ENCODE measurements around the gene HRK. TPM values are rescaled to one million over a fixed set of nuclear protein-coding genes. Genes with fewer than 3 reads are reported as not detected.

The HRK gene
- polyA plus RNA-seq, 3 donors, result 0.15 TPM; not detected in 2

GRCh38 chr12:116922194-116922897 lies 41.1 kb upstream of the HRK start:
- Mint-ChIP-seq H3K27me3 (ENCODE audit: low read depth in 3 of 3) (peaks cover 0 to 1% (median 0%) of the 10 kb centered on the region in 3 donors), H3K27ac (no peak overlapping the region), H3K4me3 (no peak overlapping the region), H3K9me3 (peaks cover 0 to 2% (median 0%) of the 10 kb centered on the region in 7 donors), H3K36me3 (peaks cover 6 to 10% of the 10 kb centered on the region in 2 donors), H3K4me1 (peaks cover 24% of the 10 kb centered on the region)
- WGBS (ENCODE audit: insufficient coverage), result no CpG with 5 or more reads among the region's 2 CpGs
- no peak overlapping the region for H3K27ac ChIP-seq (ENCODE audit: low read depth in 1 of 2, low read length in 2 of 2)
- H3K9ac ChIP-seq (ENCODE audit: insufficient read depth, low read length, poor library complexity, severe bottlenecking), result no peak overlapping the region
- peaks cover 6% of the 10 kb centered on the region for H3K79me2 ChIP-seq (ENCODE audit: insufficient read depth, low read length)
- H4K20me1 ChIP-seq (ENCODE audit: insufficient read depth, low read length), result no peaks in the 10 kb centered on the region
- H3K4me1 ChIP-seq (ENCODE audit: control insufficient read depth in 1 of 2, insufficient read depth in 2 of 2, low read length in 2 of 2), result peaks cover 0 to 3% of the 10 kb centered on the region in 2 donors
- no peak overlapping the region for H3K4me3 ChIP-seq (replicated peaks in 1 of 3; ENCODE audit: low read depth in 2 of 3, low read length in 3 of 3)
- TF ChIP-seq CTCF (IDR thresholded peaks at IDR 0.05), result no peak
- H3K9me3 ChIP-seq (replicated peaks in 1 of 2; ENCODE audit: control insufficient read depth in 1 of 2, insufficient read depth in 1 of 2, low read length in 2 of 2), result no peaks in the 10 kb centered on the region
- no peaks in the 10 kb centered on the region for H3K27me3 ChIP-seq (ENCODE audit: control insufficient read depth in 2 of 2, insufficient read depth in 2 of 2, low read length in 2 of 2)
- H2AFZ ChIP-seq (ENCODE audit: insufficient read depth, low read depth, low read length, poor library complexity, severe bottlenecking), result no peak overlapping the region
- no peak for DNase-seq
- H3K4me2 ChIP-seq (replicated peaks; ENCODE audit: extremely low read depth, low read length, poor library complexity, severe bottlenecking), result no peak overlapping the region
- intact Hi-C loops (cut with micrococcal nuclease), result no loop called here
- H3K36me3 ChIP-seq (replicated peaks in 1 of 2; ENCODE audit: control insufficient read depth in 1 of 2, insufficient read depth in 2 of 2, low read length in 2 of 2), result peaks cover 0 to 7% of the 10 kb centered on the region in 2 donors

GRCh38 chr12:116920939-116921338 lies 39.7 kb upstream of the HRK start:
- H3K27ac Mint-ChIP-seq, result no peak overlapping the region
- H3K9me3 Mint-ChIP-seq, result peaks cover 0 to 2% (median 0%) of the 10 kb centered on the region in 7 donors
- H4K20me1 ChIP-seq (ENCODE audit: insufficient read depth, low read length), result no peaks in the 10 kb centered on the region
- H3K9me3 ChIP-seq (replicated peaks in 1 of 2; ENCODE audit: control insufficient read depth in 1 of 2, insufficient read depth in 1 of 2, low read length in 2 of 2), result no peaks in the 10 kb centered on the region
- WGBS (ENCODE audit: insufficient coverage), result 100% methylated on average over 1 of the region's 3 CpGs
- no peak for DNase-seq
- H3K4me3 ChIP-seq (replicated peaks in 1 of 3; ENCODE audit: low read depth in 2 of 3, low read length in 3 of 3), result no peak overlapping the region
- peaks cover 0 to 1% (median 1%) of the 10 kb centered on the region in 3 donors for H3K27me3 Mint-ChIP-seq (ENCODE audit: low read depth in 3 of 3)
- H3K79me2 ChIP-seq (ENCODE audit: insufficient read depth, low read length), result peaks cover 8% of the 10 kb centered on the region
- H3K4me3 Mint-ChIP-seq, result no peak overlapping the region
- peaks cover 0 to 3% of the 10 kb centered on the region in 2 donors for H3K4me1 ChIP-seq (ENCODE audit: control insufficient read depth in 1 of 2, insufficient read depth in 2 of 2, low read length in 2 of 2)
- peaks cover 4 to 10% of the 10 kb centered on the region in 2 donors for H3K36me3 Mint-ChIP-seq
- H3K4me2 ChIP-seq (replicated peaks; ENCODE audit: extremely low read depth, low read length, poor library complexity, severe bottlenecking), result no peak overlapping the region
- no peak overlapping the region for H3K9ac ChIP-seq (ENCODE audit: insufficient read depth, low read length, poor library complexity, severe bottlenecking)
- H3K4me1 Mint-ChIP-seq, result peaks cover 28% of the 10 kb centered on the region
- intact Hi-C loops (cut with micrococcal nuclease), result no loop called here
- H3K27me3 ChIP-seq (ENCODE audit: control insufficient read depth in 2 of 2, insufficient read depth in 2 of 2, low read length in 2 of 2), result no peaks in the 10 kb centered on the region
- TF ChIP-seq CTCF (IDR thresholded peaks at IDR 0.05), result no peak
- peaks cover 0 to 7% of the 10 kb centered on the region in 2 donors for H3K36me3 ChIP-seq (replicated peaks in 1 of 2; ENCODE audit: control insufficient read depth in 1 of 2, insufficient read depth in 2 of 2, low read length in 2 of 2)
- H3K27ac ChIP-seq (ENCODE audit: low read depth in 1 of 2, low read length in 2 of 2), result no peak overlapping the region
- no peak overlapping the region for H2AFZ ChIP-seq (ENCODE audit: insufficient read depth, low read depth, low read length, poor library complexity, severe bottlenecking)
